22Rv1 (cell line): ENCODE measurements around the gene ZNF440.
A peak's percentile ranks its signal among the peaks of the same experiment; 100 is the strongest.
"Not testable (repeated sequence)": the region's sequence is repeated elsewhere in the genome, so short reads cannot be mapped to it uniquely, and the experiment has no call there.

Experiments
- H3K27ac ChIP-seq: fragments of 450-650 bp; 2 replicates; pipeline ENCODE4 v1.5.1; 2017
- ZFX ChIP-seq: fragments of 450-650 bp; IDR thresholded peaks from 2 replicates; pipeline ENCODE4 v1.6.1; 2017; ENCODE audit warnings: antibody characterized with exemption, borderline replicate concordance
- TF ChIP-seq, protein P1 (sequence below): fragments of 450-650 bp; IDR thresholded peaks from 2 replicates; pipeline ENCODE4 v1.5.1; 2017; ENCODE audit warnings: mild to moderate bottlenecking

The ZNF440 gene

DNA sequence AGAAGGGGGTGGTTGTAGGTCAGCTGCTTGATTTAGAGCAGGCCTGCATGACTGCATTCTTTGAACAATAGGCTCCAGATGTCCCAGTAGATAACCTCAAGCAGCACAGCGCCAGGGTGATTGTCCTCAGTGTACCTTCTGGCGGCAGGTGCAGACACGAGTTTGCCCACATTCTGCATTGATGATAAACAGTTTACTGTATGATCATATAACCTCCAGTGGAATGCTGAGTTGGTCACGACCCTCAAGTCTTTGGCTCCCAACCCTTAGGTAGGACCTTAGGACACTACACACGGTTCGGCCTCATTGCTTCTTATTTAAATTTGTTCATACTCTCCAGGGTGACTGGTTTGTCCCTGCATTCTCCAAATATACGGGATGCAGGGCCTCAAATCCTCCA is 46.6 kb downstream of the ZNF440 start:
- TF ChIP-seq, protein P1, sequence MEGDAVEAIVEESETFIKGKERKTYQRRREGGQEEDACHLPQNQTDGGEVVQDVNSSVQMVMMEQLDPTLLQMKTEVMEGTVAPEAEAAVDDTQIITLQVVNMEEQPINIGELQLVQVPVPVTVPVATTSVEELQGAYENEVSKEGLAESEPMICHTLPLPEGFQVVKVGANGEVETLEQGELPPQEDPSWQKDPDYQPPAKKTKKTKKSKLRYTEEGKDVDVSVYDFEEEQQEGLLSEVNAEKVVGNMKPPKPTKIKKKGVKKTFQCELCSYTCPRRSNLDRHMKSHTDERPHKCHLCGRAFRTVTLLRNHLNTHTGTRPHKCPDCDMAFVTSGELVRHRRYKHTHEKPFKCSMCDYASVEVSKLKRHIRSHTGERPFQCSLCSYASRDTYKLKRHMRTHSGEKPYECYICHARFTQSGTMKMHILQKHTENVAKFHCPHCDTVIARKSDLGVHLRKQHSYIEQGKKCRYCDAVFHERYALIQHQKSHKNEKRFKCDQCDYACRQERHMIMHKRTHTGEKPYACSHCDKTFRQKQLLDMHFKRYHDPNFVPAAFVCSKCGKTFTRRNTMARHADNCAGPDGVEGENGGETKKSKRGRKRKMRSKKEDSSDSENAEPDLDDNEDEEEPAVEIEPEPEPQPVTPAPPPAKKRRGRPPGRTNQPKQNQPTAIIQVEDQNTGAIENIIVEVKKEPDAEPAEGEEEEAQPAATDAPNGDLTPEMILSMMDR, result no peak
- no peak for TF ChIP-seq ZFX

DNA sequence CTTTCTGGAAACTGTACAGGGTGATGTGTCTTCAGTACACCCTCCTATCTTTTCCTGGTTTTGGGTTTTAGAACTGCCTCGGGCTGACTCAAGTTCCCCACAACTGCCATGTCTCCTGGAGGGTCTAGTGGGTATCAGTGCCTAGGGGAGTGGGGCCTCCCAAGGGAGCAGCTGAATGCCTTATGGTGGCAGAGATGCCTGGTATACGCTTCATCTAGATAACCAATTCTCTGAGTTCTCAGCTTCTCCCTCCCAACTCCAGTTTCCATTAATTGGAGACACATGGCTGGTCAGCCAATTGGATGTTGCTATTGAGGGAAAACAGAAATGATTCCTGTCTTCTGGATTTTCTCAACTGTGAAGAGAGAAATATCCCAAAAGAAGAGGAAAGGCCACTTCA is 47.2 kb downstream of the ZNF440 start:
- TF ChIP-seq ZFX, result no peak
- TF ChIP-seq, protein P1, result no peak
- H3K27ac ChIP-seq, result no peak overlapping the region

More for the DNA sequence above, 46.6 kb downstream of the ZNF440 start:
- no peak overlapping the region for H3K27ac ChIP-seq

DNA sequence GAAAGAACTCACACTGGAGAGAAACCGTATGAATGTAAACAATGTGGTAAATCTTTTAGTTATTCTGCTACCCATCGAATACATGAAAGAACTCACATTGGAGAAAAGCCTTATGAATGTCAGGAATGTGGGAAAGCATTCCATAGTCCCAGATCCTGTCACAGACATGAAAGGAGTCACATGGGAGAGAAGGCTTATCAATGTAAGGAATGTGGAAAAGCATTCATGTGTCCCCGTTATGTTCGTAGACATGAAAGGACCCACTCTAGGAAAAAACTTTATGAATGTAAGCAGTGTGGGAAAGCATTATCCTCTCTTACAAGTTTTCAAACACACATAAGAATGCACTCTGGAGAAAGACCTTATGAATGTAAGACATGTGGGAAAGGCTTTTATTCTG is 53.7 kb downstream of the ZNF440 start:
- H3K27ac ChIP-seq, result not testable (repeated sequence)

DNA sequence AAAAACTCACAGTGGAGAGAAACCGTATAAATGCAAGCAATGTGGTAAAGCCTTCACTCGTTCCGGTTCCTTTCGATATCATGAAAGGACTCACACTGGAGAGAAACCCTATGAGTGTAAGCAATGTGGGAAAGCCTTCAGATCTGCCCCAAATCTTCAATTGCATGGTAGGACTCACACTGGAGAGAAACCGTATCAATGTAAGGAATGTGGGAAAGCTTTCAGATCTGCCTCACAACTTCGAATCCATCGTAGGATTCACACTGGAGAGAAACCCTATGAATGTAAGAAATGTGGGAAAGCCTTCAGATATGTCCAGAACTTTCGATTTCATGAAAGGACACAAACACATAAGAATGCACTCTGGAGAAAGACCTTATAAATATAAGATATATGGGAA is 54.1 kb downstream of the ZNF440 start:
- no peak for TF ChIP-seq ZFX
- TF ChIP-seq, protein P1, result no peak
- H3K27ac ChIP-seq, result no peak overlapping the region

DNA sequence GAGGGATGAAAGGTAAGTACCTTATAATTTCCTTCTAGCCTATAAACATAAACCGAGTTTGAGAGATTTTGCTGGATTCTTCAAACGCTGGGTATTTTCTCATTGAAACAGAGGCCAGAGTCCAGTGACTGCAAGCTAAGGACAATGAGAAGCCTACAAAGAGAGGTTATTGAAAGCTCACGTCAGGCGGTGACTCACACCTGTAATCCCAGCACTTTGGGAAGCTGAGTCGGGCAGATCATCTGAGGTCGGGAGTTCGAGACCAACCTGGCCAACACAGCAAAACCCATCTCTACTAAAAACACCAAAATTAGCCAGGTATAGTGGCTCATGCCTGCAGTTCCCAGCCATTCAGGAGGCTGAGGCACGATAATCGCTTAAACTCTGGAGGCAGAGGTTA is 58.6 kb downstream of the ZNF440 start:
- H3K27ac ChIP-seq, result no peak overlapping the region
- TF ChIP-seq, protein P1, result no peak
- no peak for TF ChIP-seq ZFX

DNA sequence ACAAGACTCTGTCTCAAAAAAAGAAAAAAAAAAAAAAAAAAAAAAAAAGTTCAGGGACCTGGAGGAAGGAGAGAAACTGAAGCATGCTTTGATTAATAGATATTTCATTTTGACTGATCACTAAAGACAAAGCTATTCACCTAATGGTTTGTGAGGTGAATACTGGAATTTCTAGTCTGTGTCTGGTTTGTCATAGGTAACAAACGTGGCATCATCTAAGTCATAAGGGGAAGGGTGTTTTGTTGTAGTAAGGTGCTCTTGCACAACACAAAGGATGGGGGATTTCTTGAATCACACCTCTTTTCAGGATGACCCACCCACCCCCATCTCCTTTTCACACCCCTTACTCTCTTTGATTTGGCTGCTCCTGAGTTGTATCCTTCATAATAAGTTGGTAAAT is 59.7 kb downstream of the ZNF440 start:
- TF ChIP-seq, protein P1, result no peak
- TF ChIP-seq ZFX, result no peak

DNA sequence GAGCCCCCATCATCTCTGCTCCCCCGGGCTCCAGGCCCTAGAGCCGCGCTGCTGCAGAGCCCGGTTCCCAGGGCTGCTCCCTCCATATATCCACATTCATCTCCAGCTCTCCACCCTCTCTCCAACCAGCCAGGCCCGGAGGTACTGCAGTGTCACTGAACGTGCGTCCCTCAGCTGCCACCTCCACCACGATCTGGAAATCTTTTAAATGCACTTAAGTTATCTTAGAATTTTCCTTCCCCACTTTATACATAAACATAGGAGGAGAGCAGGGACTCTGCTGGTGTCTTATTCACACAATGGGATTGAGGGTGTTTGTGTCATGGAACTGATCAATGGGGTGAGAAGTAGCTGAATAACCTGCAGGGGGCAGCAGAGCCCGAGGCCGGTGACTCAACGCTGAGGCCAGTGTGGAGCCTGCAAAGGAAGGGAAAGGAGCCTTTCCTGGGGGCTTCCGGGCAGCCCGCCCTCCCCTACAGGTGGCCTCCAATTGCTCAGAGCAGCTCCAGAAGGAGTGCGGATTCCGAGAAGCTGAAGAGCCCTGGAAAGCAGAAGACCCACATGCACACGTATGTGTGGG is 65.7 kb downstream of the ZNF440 start:
- TF ChIP-seq, protein P1, result peak; percentile 66
- H3K27ac ChIP-seq, result not testable (repeated sequence)

More for the DNA sequence above, 59.7 kb downstream of the ZNF440 start:
- no peak overlapping the region for H3K27ac ChIP-seq

DNA sequence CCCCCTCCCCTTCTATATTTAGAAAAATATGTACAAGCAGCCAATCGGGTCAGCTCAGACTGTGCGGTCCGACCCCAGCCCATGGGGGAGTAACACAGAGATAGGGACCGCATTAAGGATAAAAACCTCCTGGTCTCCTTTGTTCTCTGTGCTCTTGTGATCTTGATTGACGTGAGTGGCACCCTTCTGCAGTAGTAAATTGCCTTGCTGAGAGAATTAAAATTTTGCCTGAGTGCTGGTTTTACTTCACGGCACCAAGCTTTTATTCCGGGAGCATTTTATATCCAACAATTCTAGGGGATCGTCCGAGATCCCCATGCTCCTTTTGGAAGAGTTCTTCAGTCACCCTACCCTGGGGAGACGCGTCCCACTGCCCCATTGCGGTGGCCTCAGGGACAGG is 66.5 kb downstream of the ZNF440 start:
- TF ChIP-seq, protein P1, result no peak
- no peak for TF ChIP-seq ZFX

More for the DNA sequence above, 66.5 kb downstream of the ZNF440 start:
- no peak overlapping the region for H3K27ac ChIP-seq
